Measurements from ENCODE around the gene PAN3. TPM values are rescaled to one million over a fixed set of nuclear protein-coding genes. Genes with fewer than 3 reads are reported as not detected.

The PAN3 gene
- total RNA-seq, 1 donor from 2014 or later, result 34.5 TPM

DNA sequence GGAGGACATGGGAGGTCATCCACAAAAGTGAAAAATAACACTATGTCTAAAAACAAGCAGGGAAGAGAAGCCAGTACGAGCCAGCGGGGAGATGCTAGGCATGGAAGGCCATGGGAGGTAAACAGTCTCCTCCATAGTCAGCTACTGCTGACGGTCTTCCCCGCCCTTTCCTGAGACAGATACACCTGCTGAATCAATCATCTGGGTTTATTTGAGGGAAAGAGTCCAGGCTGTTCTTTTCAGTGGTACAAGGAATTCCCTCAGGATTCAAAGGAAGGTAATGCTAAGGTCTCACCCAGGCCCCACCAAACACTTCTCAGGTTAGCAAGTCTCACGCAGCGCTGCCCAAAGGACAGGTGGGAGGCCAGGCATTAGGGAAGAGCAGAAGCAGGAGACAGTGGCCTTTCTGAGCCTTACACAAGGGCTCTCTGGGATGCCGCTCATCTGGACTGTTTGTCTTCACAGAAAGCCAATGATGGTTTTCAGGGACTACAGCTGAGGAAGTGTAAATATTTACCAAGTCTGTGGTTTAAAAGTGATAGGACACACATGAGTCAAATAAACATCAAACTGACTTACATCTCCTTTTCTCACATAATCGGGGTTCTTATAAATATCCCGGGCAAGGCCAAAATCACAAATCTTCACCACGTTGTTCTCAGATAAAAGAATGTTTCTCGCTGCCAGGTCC, 182.7 kb downstream of the PAN3 start:
- H3K4me1 ChIP-seq, result peaks cover 0 to 4% of the 10 kb centered on the region in 2 donors
- no peaks in the 10 kb centered on the region for H3K27me3 ChIP-seq
- no peak overlapping the region for H3K4me3 ChIP-seq
- H3K27ac ChIP-seq, result no peak overlapping the region
- TF ChIP-seq, protein P1, sequence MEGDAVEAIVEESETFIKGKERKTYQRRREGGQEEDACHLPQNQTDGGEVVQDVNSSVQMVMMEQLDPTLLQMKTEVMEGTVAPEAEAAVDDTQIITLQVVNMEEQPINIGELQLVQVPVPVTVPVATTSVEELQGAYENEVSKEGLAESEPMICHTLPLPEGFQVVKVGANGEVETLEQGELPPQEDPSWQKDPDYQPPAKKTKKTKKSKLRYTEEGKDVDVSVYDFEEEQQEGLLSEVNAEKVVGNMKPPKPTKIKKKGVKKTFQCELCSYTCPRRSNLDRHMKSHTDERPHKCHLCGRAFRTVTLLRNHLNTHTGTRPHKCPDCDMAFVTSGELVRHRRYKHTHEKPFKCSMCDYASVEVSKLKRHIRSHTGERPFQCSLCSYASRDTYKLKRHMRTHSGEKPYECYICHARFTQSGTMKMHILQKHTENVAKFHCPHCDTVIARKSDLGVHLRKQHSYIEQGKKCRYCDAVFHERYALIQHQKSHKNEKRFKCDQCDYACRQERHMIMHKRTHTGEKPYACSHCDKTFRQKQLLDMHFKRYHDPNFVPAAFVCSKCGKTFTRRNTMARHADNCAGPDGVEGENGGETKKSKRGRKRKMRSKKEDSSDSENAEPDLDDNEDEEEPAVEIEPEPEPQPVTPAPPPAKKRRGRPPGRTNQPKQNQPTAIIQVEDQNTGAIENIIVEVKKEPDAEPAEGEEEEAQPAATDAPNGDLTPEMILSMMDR (IDR thresholded peaks at IDR 0.05), result no peak
- no peaks in the 10 kb centered on the region for H3K36me3 ChIP-seq
- intact Hi-C loops (cut with DNase I), result loop anchor here (5.0 kb wide), 2 partner anchors 316 to 476 kb away; no protein-coding TSS in a partner anchor
- no peak for DNase-seq (ENCODE audit: low spot score in 2 of 2)
- H3K9me3 ChIP-seq, result no peaks in the 10 kb centered on the region

DNA sequence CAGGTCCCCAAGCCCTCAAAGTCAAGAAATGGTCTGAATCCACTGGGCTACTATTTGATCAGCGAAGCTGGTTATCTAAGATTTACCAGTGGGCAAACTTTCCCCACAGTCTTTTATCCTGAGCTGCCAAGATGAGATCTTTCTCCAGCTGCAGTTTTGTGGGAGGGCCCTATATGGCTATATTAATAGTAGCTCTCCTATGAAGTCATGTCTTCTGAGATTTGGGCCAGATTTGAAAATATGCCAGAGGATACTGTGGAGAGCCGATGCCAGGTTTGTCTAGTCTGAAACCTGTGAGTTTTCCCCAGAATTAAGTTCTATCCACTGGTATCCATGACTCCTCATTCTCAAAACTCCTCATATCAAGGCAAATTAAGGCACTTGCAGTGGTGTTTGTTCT, 183.4 kb downstream of the PAN3 start:
- intact Hi-C loops (cut with DNase I), result loop anchor here (5.0 kb wide), 2 partner anchors 316 to 476 kb away; no protein-coding TSS in a partner anchor
- Histone ChIP-seq H3K9me3 (no peaks in the 10 kb centered on the region), H3K27me3 (no peaks in the 10 kb centered on the region), H3K27ac (no peak overlapping the region), H3K4me1 (peaks cover 0 to 4% of the 10 kb centered on the region in 2 donors), H3K4me3 (no peak overlapping the region), H3K36me3 (no peaks in the 10 kb centered on the region)
- no peak for DNase-seq (ENCODE audit: low spot score in 2 of 2)
- TF ChIP-seq, protein P1 (IDR thresholded peaks at IDR 0.05), result no peak

DNA sequence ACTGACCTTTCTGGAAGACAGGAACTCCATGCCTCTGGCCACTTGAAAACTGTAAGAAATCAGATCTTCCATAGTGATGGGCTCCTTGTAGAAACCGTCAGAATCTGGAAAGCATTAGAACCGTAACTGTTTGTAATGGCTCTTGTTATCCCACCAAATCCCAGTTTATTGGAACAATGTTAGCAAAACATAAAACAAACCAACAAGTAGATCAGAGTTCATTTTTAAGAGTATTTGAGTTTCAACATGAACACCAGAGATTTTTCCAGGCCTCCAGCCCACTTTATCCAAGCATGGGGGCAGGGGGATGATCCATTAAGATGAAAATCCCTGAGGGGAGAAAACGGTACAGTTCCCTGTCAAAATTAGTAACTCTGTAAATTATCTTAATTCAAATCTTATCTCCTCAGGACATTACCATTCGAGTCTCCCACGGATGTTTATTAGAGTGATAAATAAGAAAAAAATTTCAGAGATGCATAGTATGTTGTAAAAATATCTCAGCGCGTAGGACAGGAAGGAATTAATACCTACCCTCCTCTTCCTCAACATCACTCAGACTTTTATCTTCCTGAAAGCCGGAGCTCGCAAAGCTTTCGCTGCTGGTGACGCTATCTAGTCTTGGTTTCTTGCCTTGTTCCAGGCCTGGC, 184.0 kb downstream of the PAN3 start:
- no peak overlapping the region for H3K27ac ChIP-seq
- TF ChIP-seq, protein P1 (IDR thresholded peaks at IDR 0.05), result no peak
- H3K27me3 ChIP-seq, result no peaks in the 10 kb centered on the region
- no peaks in the 10 kb centered on the region for H3K9me3 ChIP-seq
- intact Hi-C loops (cut with DNase I), result loop anchor here (5.0 kb wide), 2 partner anchors 315 to 475 kb away; no protein-coding TSS in a partner anchor
- H3K36me3 ChIP-seq, result no peaks in the 10 kb centered on the region
- no peak for DNase-seq (ENCODE audit: low spot score in 2 of 2)
- no peak overlapping the region for H3K4me3 ChIP-seq
- H3K4me1 ChIP-seq, result peaks cover 0 to 4% of the 10 kb centered on the region in 2 donors

DNA sequence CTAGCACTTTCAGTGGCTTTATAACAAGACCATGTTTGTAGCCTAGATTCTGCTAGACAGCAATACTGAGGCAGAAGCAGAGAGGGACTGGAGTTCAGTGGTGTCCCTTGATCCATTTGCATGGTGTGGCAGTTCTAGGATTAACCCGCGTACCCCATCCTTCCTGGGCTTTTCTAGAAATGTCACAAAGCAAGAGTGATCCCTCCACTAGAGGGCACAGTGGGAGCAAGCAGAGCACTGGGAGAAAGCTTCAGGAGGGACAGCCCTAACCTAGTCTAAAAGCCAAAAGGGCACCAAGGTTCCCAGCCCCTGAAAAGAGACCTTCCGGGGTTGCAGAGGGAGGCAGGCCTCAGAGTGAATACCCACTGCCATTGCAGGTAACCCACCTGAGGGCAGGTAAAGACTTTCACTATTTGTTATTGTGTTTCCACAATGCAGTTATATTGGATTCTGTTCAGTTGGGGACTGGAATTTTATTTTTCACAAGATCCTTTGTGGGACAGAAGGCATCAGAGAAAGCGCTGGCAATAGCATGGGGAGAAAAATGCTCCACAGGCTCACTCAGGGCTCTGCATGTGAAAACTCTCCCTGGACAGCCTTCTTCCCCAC, 185.9 kb downstream of the PAN3 start:
- intact Hi-C loops (cut with DNase I), result loop anchor here (5.0 kb wide), 2 partner anchors 313 to 473 kb away; no protein-coding TSS in a partner anchor

DNA sequence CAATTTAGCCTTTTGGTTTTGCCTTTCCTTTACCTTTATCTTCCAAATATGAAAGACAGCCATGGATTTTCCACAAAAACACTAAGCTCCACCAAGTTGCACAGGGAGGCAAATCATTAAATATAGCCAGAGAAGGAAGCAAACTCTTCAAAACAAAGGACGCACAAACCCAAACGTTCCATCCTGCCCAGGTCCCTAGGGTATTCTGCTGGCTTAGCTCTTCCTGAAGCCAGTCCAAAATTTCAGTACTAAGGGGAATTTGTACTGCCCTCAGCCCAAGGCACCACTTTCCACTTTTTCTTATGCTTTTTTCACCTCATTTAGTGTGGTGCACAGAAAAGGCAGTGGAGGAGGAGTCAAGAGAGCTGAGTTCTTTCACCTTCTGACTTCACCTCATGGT, 186.7 kb downstream of the PAN3 start:
- intact Hi-C loops (cut with DNase I), result no loop called here
- DNase-seq (ENCODE audit: low spot score in 2 of 2), result no peak
- TF ChIP-seq, protein P1 (IDR thresholded peaks at IDR 0.05), result no peak
- H3K36me3 ChIP-seq, result no peaks in the 10 kb centered on the region
- H3K9me3 ChIP-seq, result no peaks in the 10 kb centered on the region
- H3K27ac ChIP-seq, result no peak overlapping the region
- no peaks in the 10 kb centered on the region for H3K27me3 ChIP-seq
- H3K4me3 ChIP-seq, result no peak overlapping the region
- H3K4me1 ChIP-seq, result peaks cover 0 to 4% of the 10 kb centered on the region in 2 donors

More for the DNA sequence above, 185.9 kb downstream of the PAN3 start:
- Histone ChIP-seq H3K9me3 (no peaks in the 10 kb centered on the region), H3K4me1 (peaks cover 0 to 4% of the 10 kb centered on the region in 2 donors), H3K27me3 (no peaks in the 10 kb centered on the region), H3K27ac (no peak overlapping the region), H3K36me3 (no peaks in the 10 kb centered on the region), H3K4me3 (no peak overlapping the region)
- DNase-seq (ENCODE audit: low spot score in 2 of 2), result peak in 1 of 2 donors; percentile 72
- TF ChIP-seq, protein P1 (IDR thresholded peaks at IDR 0.05), result peak; percentile 40 to 71 (median 48)
